OCI-LY7 (cell line): ENCODE measurements around the gene ARFIP2. TPM values are rescaled to one million over a fixed set of nuclear protein-coding genes. Genes with fewer than 3 reads are reported as not detected.

Experiments used
- BruUV-seq: library from RNA; stranded (reverse); fragments of 400-500 nt; replicated peaks from 2 replicates; lab custom pipeline; 2021; lab: Mats Ljungman, UMichigan
- CTCF ChIA-PET: fragments of 300-600 bp; sonication (Branson Sonifier 250); formaldehyde crosslinking; loops from one replicate; lab custom pipeline; 2022; ENCODE audit warnings: antibody characterized with exemption; ENCODE audit not compliant: unreplicated experiment; lab: Charles Lee
- POLR2A ChIA-PET: fragments of 300-600 bp; sonication (Branson Sonifier 250); formaldehyde crosslinking; loops from one replicate; lab custom pipeline; 2022; ENCODE audit warnings: antibody characterized with exemption; lab: Charles Lee
- DNase-seq: peaks from one replicate; pipeline ENCODE4 v3.0.0-alpha.2; 2015; ENCODE audit warnings: low spot score
- H2AFZ ChIP-seq: fragments of 200-600 bp; sonication (generic), shearing (Covaris generic); 2 replicates; pipeline ENCODE4 v1.6.1; 2014; ENCODE audit warnings: mild to moderate bottlenecking, antibody characterized with exemption, low read length, moderate library complexity
- H3K27ac ChIP-seq: fragments of 200-600 bp; sonication (generic); 2 replicates; pipeline ENCODE4 v1.5.1; 2014; ENCODE audit warnings: mixed run types, low read depth, mild to moderate bottlenecking, moderate library complexity, low read length, inconsistent platforms; ENCODE audit not compliant: poor library complexity, severe bottlenecking
- H3K36me3 ChIP-seq: fragments of 200-600 bp; sonication (generic); 2 replicates; pipeline ENCODE4 v1.6.1; 2014; ENCODE audit warnings: mild to moderate bottlenecking, antibody characterized with exemption, low read length, moderate library complexity, mixed read lengths; ENCODE audit not compliant: insufficient read depth
- H3K4me1 ChIP-seq: fragments of 200-600 bp; sonication (generic); 2 replicates; pipeline ENCODE4 v1.5.1; 2014; ENCODE audit warnings: mild to moderate bottlenecking, low read length; ENCODE audit not compliant: insufficient read depth, poor library complexity, severe bottlenecking
- H3K4me2 ChIP-seq: fragments of 200-600 bp; sonication (generic); 2 replicates; pipeline ENCODE4 v1.6.1; 2014; ENCODE audit warnings: mild to moderate bottlenecking, low read length
- H3K4me3 ChIP-seq: fragments of 200-600 bp; sonication (generic); 2 replicates; pipeline ENCODE4 v1.5.1; 2014; ENCODE audit warnings: mild to moderate bottlenecking, low read depth, low read length; ENCODE audit not compliant: poor library complexity, severe bottlenecking
- H3K79me2 ChIP-seq: fragments of 200-600 bp; sonication (generic); 2 replicates; pipeline ENCODE4 v1.6.1; 2016; ENCODE audit warnings: low read depth, mild to moderate bottlenecking, low read length, moderate library complexity, mixed read lengths; ENCODE audit not compliant: insufficient read depth
- H3K9me2 ChIP-seq: fragments of 200-600 bp; sonication (generic); 2 replicates; pipeline ENCODE4 v1.6.1; 2016; ENCODE audit warnings: mild to moderate bottlenecking, low read length, mixed read lengths; ENCODE audit not compliant: insufficient read depth
- H3K9me3 ChIP-seq: fragments of 200-600 bp; sonication (generic); 2 replicates; pipeline ENCODE4 v1.6.1; 2014; ENCODE audit warnings: mild to moderate bottlenecking, mixed run types, low read length, mixed read lengths
- H4K20me1 ChIP-seq: fragments of 200-600 bp; sonication (generic); 2 replicates; pipeline ENCODE4 v1.6.1; 2014; ENCODE audit warnings: mild to moderate bottlenecking, antibody characterized with exemption, low read length, moderate library complexity, mixed read lengths; ENCODE audit not compliant: insufficient read depth
- CTCF ChIP-seq: fragments of 200-600 bp; sonication (generic); conservative IDR thresholded peaks from 2 replicates; pipeline ENCODE4 v1.5.1; 2014; ENCODE audit warnings: mild to moderate bottlenecking, antibody characterized with exemption, low read length, moderate library complexity, mixed read lengths
- EZH2phosphoT487 ChIP-seq: fragments of 200-600 bp; sonication (generic); IDR thresholded peaks from 2 replicates; pipeline ENCODE4 v1.6.1; 2018; ENCODE audit warnings: low read depth, borderline replicate concordance, mild to moderate bottlenecking, mixed run types, antibody characterized with exemption, low read length, moderate library complexity, mixed read lengths
- intact Hi-C: fragments of 100-400 bp; cut with micrococcal nuclease; formaldehyde crosslinking; loops from one replicate; pipeline ENCODE4 v1.10.0; 2022; ENCODE audit not compliant: unreplicated experiment
- total RNA-seq, 2 experiments: library from RNA; depleted of rRNA in 1 of 2; stranded (reverse); fragments of >200 nt in 1 of 2; shearing (Covaris generic) in 1 of 2; gene quantifications; 2 replicates each; pipeline ENCODE4 v1.2.3, GENCODE V29; 2014 to 2022

The ARFIP2 gene
- total RNA-seq, 2 experiments from 2014 or later: 40.7 to 49.0 TPM

GRCh38 chr11:6474806-6475500, 6.2 kb downstream of the ARFIP2 start:
- no TSS peak for BruUV-seq
- no peak overlapping the region for H2AFZ ChIP-seq
- no peak overlapping the region for H3K4me2 ChIP-seq

GRCh38 chr11:6474413-6474792, 6.7 kb downstream of the ARFIP2 start:
- CTCF ChIA-PET: no interaction called here
- H3K4me2 ChIP-seq: peak overlapping the region; percentile 57
- DNase-seq: no peak
- TF ChIP-seq EZH2phosphoT487 (no peak), CTCF (no peak)
- intact Hi-C loops: no loop called here
- no peak overlapping the region for H3K27ac ChIP-seq
- no peaks in the 10 kb centered on the region for H4K20me1 ChIP-seq
- H2AFZ ChIP-seq: peak overlapping the region; percentile 5; the same call in 1 of the 2 replicates
- peak overlapping the region; percentile 73 for H3K4me3 ChIP-seq
- H3K9me3 ChIP-seq: no peaks in the 10 kb centered on the region
- H3K9me2 ChIP-seq: no peaks in the 10 kb centered on the region
- no peaks in the 10 kb centered on the region for H3K79me2 ChIP-seq
- peaks cover 25% of the 10 kb centered on the region for H3K4me1 ChIP-seq
- peaks cover 28% of the 10 kb centered on the region for H3K36me3 ChIP-seq
- POLR2A ChIA-PET: interaction anchor here (1.0 to 2.6 kb wide), 4 partner anchors 8 to 96 kb away, joined by 3 to 13 read pairs (median 5); partner anchors contain the start of genes ARFIP2 and TIMM10B
- BruUV-seq: no TSS peak

More at GRCh38 chr11:6474806-6475500, 6.2 kb downstream of the ARFIP2 start:
- DNase-seq: no peak
- no peaks in the 10 kb centered on the region for H3K9me2 ChIP-seq
- H3K9me3 ChIP-seq: no peaks in the 10 kb centered on the region
- H4K20me1 ChIP-seq: no peaks in the 10 kb centered on the region
- no peak overlapping the region for H3K4me3 ChIP-seq
- H3K4me1 ChIP-seq: peaks cover 24% of the 10 kb centered on the region
- peaks cover 2% of the 10 kb centered on the region; the same call in 1 of the 2 replicates for H3K79me2 ChIP-seq
- ChIA-PET POLR2A (interaction anchor here (0.5 to 1.4 kb wide), 5 partner anchors 19 to 97 kb away, joined by 3 to 5 read pairs (median 3); no protein-coding TSS in a partner anchor), CTCF (no interaction called here)
- H3K27ac ChIP-seq: no peak overlapping the region
- H3K36me3 ChIP-seq: peaks cover 28% of the 10 kb centered on the region
- intact Hi-C loops: no loop called here
- no peak for TF ChIP-seq EZH2phosphoT487
- no peak for TF ChIP-seq CTCF
